GM21529 (cell line): ENCODE results near the gene MYADML2.
A peak's percentile ranks its signal among the peaks of the same experiment; 100 is the strongest.
"Not testable (repeated sequence)": the region's sequence is repeated elsewhere in the genome, so short reads cannot be mapped to it uniquely, and the experiment has no call there.

ENCODE experiments used
- ATAC-seq: cut with Tn5 transposase; IDR thresholded peaks from one replicate; pipeline ENCODE4 v1.9.1; 2021; ENCODE audit not compliant: unreplicated experiment

Gene MYADML2

GRCh38 chr17:81959362-81960129, 12.5 kb upstream of the MYADML2 start:
- peak; percentile 63 for ATAC-seq

- no peak for ATAC-seq
Observed at GRCh38 chr17:81958633-81959342, 11.8 kb upstream of the MYADML2 start.

GRCh38 chr17:81957691-81958432, 10.8 kb upstream of the MYADML2 start:
- ATAC-seq = no peak

- ATAC-seq = no peak
Observed at GRCh38 chr17:81956607-81957589, 9.9 kb upstream of the MYADML2 start.

GRCh38 chr17:81955756-81956544, 8.9 kb upstream of the MYADML2 start:
- ATAC-seq = no peak

GRCh38 chr17:81955058-81955681, 8.1 kb upstream of the MYADML2 start:
- ATAC-seq = no peak

- ATAC-seq = no peak
Observed at GRCh38 chr17:81954131-81955057, 7.4 kb upstream of the MYADML2 start.

GRCh38 chr17:81953443-81953842, 6.4 kb upstream of the MYADML2 start:
- ATAC-seq = not testable (repeated sequence)

- ATAC-seq = no peak
Observed at GRCh38 chr17:81952792-81953228, 5.8 kb upstream of the MYADML2 start.

- no peak for ATAC-seq
Observed at GRCh38 chr17:81951785-81952684, 5.0 kb upstream of the MYADML2 start.

GRCh38 chr17:81950501-81950900, 3.5 kb upstream of the MYADML2 start:
- no peak for ATAC-seq

GRCh38 chr17:81948635-81949378, 1.8 kb upstream of the MYADML2 start:
- ATAC-seq = no peak

GRCh38 chr17:81944858-81945257, 2.2 kb downstream of the MYADML2 start:
- ATAC-seq = no peak

GRCh38 chr17:81942167-81942553, 4.9 kb downstream of the MYADML2 start:
- no peak for ATAC-seq

GRCh38 chr17:81941484-81942166, 5.4 kb downstream of the MYADML2 start:
- ATAC-seq = no peak
